Ovary (tissue), 3 donors: ENCODE results near the gene SNX21.

Experiments used
- CTCF ChIP-seq, 3 donors: fragments of 450-650 bp in 2 of 3; fragments of 200-600 bp in 1 of 3; IDR thresholded peaks; one replicate each; pipeline versions ENCODE4 v1.5.1 to v1.8.0; 2016 to 2022; ENCODE audit warnings: antibody characterized with exemption in 3 of 3, mild to moderate bottlenecking in 1 of 3
- EP300 ChIP-seq: sonication (generic); formaldehyde crosslinking; IDR thresholded peaks from one replicate; pipeline ENCODE4 v1.6.1; 2017; ENCODE audit warnings: antibody characterized with exemption
- donor health status: DM: no; HTN: no; CAD: no.

- TF ChIP-seq CTCF (IDR thresholded peaks at IDR 0.05) (no peak), EP300 (no peak)
Observed at GRCh38 chr20:45788351-45788750, 45.2 kb upstream of the SNX21 start.
